Limb (tissue), 2 donors: ENCODE data around the gene TPP1.
A peak's percentile ranks its signal among the peaks of the same experiment; 100 is the strongest.

ENCODE experiments used
- DNase-seq, 2 donors: peaks; one replicate each; pipeline ENCODE4 v3.0.0-alpha.2; 2016; ENCODE audit errors: extremely low spot score in 2 of 2

Gene TPP1

GRCh38 chr11:6619004-6619745 lies at the start of gene TPP1:
Gene TPP1, minus strand, starts transcription at chr11:6619422. Its CDS starts 22 bp downstream, at chr11:6619400.
- DNase-seq: peak; percentile 93 to 94

DNA sequence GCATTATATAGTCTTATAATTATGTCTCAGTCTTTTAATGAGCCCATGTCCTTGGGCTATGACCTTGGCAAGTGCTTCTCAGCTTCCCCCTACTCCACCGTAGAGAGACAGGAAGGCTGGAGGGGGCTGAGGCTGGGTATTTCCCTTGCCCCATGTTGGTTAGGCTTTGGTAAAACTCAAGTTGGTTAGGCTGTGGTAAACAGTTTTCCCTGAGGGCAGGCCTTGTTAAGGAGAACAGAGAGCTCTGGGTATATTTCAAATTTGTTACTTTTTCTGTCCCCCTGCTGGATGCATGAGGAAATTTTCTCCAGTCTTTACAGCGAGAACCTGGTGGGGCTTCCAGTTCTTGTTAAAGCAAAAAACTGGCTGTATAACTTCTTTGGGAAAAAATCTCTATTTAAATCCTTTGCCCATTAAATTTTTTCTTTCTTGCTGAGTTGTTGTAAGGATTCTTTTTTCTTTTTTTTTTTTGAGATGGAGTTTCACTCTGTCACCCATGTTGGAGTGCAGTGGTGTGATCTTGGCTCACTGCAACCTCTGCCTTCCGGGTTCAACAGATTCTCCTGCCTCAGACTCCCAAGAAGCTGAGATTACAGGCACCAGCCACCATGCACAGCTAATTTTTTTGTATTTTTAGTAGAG lies 48.6 kb upstream of the TPP1 start:
- DNase-seq: no peak

- DNase-seq: no peak
Measured at GRCh38 chr11:6666302-6667183, 47.3 kb upstream of the TPP1 start.

- no peak for DNase-seq
Measured at GRCh38 chr11:6664551-6664950, 45.3 kb upstream of the TPP1 start.

DNA sequence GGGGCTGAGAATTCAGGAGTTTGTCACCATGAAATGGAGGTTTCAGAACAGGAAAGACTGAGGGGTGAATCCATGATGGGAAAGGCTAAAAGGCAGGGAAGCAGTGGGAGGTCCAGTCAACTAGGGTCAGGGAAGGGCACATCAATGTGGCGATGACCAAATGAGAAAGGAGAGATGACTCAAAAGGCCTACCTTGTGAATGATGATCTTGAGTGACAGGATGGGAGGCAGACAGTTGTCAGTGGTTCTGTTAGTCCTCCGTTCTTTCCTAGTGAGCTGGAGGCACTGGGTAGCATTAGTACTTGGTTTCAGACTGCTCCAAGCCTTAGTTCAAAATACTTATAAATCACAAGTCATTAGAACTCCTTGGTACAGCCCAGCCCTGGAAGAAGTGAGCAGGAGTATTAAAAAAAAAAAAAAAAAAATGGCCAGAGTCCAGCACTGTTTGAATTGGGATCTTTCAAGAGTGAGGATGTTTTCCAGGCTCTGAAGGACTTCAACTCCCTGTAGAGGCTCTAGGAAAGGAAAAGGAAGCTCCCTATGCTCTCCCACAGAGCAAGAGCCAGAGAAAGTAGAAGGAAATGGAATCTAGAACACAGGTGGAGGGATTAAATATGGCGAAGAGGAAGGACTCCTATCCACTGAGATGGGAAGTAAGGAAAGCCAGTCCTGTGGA lies 44.7 kb upstream of the TPP1 start:
- DNase-seq: no peak

DNA sequence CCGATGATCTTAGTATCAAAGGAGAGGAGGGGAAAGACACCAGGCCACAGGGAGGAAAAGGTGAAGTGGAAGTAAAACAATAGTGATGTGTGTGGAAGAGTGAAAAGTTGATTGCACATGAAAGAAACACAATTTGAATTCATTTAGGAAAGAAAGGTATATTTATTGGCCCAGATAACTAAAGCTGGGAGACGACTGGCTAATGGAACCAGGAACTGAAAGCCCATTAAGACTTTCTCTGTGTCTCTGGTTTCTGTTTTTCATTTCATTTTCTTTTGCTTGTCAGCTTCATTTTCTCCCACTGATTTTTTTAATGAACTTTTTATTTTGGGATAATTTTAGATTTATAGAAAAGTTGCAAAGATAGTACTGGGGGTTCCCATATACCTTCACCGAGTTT lies 41.5 kb upstream of the TPP1 start:
- DNase-seq: no peak

- no peak for DNase-seq
Measured at GRCh38 chr11:6658647-6659046, 39.4 kb upstream of the TPP1 start.

- DNase-seq: no peak
Measured at GRCh38 chr11:6657346-6657745, 38.1 kb upstream of the TPP1 start.

DNA sequence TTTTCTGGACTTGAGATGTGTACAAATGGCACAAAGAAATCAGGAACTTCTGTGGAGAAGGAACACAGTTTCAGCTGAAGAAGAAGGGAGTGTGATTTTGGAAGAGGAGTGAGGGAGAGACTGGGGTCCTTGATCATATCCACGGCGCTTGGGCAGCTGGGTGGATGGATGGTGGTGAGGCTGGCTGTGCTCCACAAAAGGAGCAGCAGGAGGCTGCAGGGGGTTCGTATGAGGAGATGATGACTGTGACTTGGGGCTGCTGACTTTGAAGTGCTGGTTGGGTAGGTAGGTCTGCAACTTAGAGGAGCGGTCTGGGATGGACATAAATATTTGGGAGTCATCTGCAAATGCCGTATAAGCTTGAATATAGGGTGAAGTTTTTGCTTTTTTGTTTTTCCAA lies 37.7 kb upstream of the TPP1 start:
- no peak for DNase-seq

DNA sequence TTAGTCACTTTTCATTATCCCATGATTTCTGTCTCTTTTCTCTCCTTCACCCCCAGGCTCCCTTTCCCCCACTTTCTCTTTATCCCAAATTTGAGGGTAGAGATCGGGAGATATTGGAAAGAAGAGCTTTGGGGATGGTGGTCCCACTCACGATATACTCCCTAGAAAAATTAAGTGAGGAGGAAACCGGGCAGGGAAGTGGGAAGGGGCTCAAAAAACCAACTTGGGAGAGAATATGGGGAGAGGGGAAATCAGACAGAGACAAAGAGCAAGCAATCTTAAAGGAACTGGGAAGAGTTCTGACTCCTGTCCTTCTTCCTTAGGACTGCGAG lies 37.3 kb upstream of the TPP1 start:
- DNase-seq: no peak

DNA sequence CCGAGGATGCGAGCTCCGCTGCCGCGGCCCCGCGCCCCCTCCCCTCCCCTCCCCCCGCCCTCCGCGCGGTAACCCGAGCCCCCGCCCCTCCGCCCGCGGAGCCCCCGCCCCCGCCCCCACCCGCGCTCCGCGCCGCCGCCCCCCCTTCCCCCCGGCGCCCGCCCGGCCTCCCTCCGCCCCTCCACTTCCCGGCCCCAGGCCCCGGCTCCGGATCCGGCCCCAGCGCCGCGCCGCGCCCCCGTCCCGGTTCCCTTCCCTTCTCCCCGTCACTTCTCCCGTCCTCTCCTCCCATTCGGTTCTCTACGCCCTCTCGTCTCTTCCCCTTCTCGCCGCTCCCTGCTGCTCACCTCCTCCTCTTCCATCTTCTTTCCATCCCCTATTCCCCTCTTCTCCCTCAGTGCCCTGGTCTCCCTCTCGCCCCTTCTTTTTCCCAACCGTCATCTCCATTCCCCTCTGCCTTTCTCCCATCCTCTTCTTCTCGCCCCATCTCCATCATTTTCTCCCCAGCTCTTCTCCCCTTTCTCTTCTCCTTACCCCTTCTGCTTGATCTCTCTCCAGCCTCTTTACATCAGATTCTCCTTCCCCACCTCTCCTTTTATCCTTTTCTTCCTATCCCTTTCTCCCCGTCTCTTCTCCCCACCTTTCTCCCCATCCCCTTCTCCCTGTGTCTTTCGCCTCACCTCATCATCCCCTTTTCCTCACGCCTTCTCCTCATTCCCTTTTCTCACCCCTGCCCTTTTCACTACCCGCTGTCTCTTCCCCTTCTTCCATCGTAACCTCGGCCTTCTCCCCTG lies 36.8 kb upstream of the TPP1 start, which contains the start of gene DCHS1:
DCHS1 (minus strand) TSS at position 20 of the 794 bp plus-strand sequence. CDS start 14,196 bp downstream, outside the sequence.
- DNase-seq: peak; percentile 48 to 87

- peak in 1 of 2 donors; percentile 82 for DNase-seq
Measured at GRCh38 chr11:6655020-6655789, 36.0 kb upstream of the TPP1 start.

GRCh38 chr11:6654281-6655019 lies 35.2 kb upstream of the TPP1 start:
- DNase-seq: peak in 1 of 2 donors; percentile 53

GRCh38 chr11:6653656-6654055 lies 34.4 kb upstream of the TPP1 start:
- no peak for DNase-seq

DNA sequence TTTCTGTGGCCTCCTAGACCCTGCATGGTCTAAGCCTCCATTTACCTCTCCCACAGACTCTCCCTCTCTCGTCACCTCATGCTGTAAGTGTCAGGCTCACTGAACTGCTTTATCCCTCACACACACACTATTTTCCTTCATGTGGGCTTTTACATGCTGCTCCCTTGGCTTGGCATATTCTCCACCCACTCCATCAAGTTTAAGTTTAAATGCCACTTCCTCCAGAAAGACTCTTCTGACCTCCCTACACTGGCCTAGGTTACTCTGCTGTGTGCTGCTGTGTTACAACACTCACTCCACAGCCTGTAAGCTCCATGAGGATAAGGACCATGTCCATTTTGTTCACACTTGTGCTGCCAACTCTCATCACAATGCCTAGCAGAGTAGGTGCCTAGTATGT lies 33.9 kb upstream of the TPP1 start:
- DNase-seq: no peak

DNA sequence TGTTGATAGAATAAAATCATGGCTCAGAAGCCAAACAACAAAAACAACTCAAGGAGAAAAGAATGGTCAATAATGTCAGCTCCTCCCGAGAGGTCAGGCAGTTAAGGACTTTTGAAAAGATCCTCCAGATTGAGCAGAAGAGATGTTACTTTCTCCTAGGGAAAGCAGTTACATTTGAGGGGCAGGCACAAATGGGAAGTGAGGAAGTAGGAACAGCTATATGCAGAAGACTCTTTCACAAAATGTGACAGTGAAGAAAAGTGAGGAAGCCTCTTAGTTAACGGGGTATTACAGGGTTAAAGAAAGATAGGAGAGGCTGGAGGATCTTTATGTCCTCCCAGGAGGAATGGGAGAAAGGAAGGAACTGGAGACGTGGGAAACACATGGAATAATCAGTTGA lies 33.0 kb upstream of the TPP1 start:
- DNase-seq: no peak

- DNase-seq: no peak
Measured at GRCh38 chr11:6650980-6651379, 31.8 kb upstream of the TPP1 start.

DNA sequence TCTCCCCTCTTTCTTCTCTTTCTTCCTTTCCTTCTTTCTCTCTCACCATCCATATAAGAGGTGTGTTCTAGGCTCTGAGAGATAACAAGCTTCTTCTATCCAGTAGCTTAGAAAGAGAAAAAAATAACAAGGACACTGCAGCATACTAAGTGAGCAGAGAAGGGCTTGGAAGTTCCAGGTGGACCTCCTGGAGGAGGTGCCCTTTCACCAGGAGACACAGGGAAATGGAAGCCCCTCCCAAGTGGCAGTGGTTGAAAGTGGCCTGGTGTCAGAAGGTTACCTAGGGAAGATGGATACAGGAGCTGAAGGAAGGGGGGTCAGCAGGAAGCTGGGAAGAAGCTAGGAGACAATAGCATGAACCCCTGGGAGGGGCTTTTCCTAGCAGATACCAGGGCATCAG lies 30.9 kb upstream of the TPP1 start:
- DNase-seq: no peak

- DNase-seq: no peak
Measured at GRCh38 chr11:6648501-6648900, 29.3 kb upstream of the TPP1 start.
